Esophagus squamous epithelium (tissue), 5 donors: ENCODE data around the gene BAHCC1. TPM values are rescaled to one million over a fixed set of nuclear protein-coding genes. Genes with fewer than 3 reads are reported as not detected.

Source experiments
- DNase-seq: peaks from one replicate; lab custom pipeline; 2025; lab: John Stamatoyannopoulos, UW
- H3K27ac ChIP-seq, 4 donors: fragments of 200-600 bp; sonication (generic); one replicate each; pipeline ENCODE4 v1.5.1; 2016 to 2019; ENCODE audit warnings: mild to moderate bottlenecking in 1 of 4
- H3K27me3 ChIP-seq, 4 donors: fragments of 200-600 bp; sonication (generic); 1 replicate in 3 of 4; 2 replicates in 1 of 4; pipeline versions ENCODE4 v1.5.1 to v1.6.0; 2017 to 2021; ENCODE audit warnings: antibody characterized with exemption in 1 of 4
- H3K36me3 ChIP-seq, 3 donors: fragments of 200-600 bp; sonication (generic); one replicate each; pipeline ENCODE4 v1.5.1; 2016 to 2019
- H3K4me1 ChIP-seq, 3 donors: fragments of 200-600 bp; sonication (generic); one replicate each; pipeline ENCODE4 v1.5.1; 2017 to 2019
- H3K4me3 ChIP-seq, 4 donors: fragments of 200-600 bp; sonication (generic); 1 replicate in 3 of 4; 2 replicates in 1 of 4; pipeline ENCODE4 v1.5.1; 2016 to 2019; ENCODE audit warnings: mild to moderate bottlenecking in 2 of 4, moderate library complexity in 1 of 4
- H3K9me3 ChIP-seq, 3 donors: fragments of 200-600 bp; sonication (generic); one replicate each; pipeline ENCODE4 v1.5.1; 2016 to 2019
- POLR2A ChIP-seq, 4 donors: fragments of 450-650 bp; IDR thresholded peaks; one replicate each; pipeline ENCODE4 v1.6.1; 2017; ENCODE audit warnings: antibody characterized with exemption in 4 of 4, mild to moderate bottlenecking in 4 of 4, moderate library complexity in 3 of 4
- WGBS, 2 donors: methylation state at CpG; one replicate each; pipeline ENCODE4 v1.1.5; 2018; 5-methylcytosine and 5-hydroxymethylcytosine counted together
- intact Hi-C: fragments of 100-400 bp; cut with DNase I; formaldehyde crosslinking; loops from one replicate; pipeline ENCODE4 v1.15.0; 2022
- total RNA-seq, 4 donors: library from RNA; depleted of rRNA; stranded (reverse); fragments of >200 nt; gene quantifications; one replicate each; pipeline ENCODE4 v1.1.0, GENCODE V29; 2016
- TF ChIP-seq, protein P1 (sequence below), 6 experiments: fragments of 450-650 bp in 4 of 6; fragments of 200-600 bp in 2 of 6; sonication (generic) in 2 of 6; IDR thresholded peaks; one replicate each; pipeline ENCODE4 v1.5.1; 2016 to 2019; ENCODE audit warnings: antibody characterized with exemption in 6 of 6, mild to moderate bottlenecking in 4 of 6, moderate library complexity in 4 of 6
- donor health status: DM: yes; HTN: yes; CAD: no.

Gene BAHCC1
- total RNA-seq, 4 donors from 2014 or later, result 3.8 to 10.6 (median 5.4) TPM

DNA sequence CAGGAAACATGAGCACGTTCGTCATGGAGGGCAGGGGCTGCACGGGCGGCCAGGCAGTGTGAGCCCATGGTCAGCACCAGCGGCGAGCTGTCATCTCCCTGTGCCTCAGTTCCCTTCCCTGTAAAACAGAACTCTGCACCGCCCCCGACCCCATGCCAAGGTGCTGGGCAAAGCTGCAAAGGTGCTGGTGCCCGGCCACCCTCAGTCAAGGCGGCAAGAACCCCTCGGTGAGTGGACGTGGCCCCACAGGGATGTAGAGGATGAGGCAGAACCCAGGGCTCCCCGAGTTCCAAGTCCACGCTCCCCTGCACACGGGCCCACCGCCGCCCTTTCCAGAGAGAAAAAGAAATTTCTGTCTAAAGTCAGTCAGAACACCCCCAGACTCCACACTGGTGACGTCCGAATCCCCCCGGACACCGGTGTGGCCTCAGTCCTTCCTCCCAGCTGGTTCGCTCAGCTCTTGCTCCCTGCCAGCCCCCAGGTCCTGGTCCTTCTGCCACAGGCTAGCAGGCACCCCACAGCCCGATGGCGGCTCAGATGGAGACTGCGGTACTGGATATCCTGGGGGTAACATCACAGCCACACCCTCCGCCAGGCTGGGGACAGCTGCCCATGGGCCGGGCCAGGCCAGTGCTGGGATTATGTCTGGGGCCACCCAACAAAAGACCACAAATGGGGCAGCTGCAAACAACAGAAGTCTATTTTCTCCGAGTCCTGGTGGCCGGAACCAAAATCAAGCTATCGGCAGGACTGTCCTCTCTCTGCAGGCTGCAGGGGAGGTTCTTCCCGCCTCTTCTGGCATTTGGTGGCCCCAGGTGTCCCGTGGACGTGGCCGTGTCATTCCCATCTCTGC is 14.4 kb upstream of the BAHCC1 start:
- H3K36me3 ChIP-seq, result no peaks in the 10 kb centered on the region
- no peak for TF ChIP-seq POLR2A (IDR thresholded peaks at IDR 0.05)
- TF ChIP-seq, protein P1, sequence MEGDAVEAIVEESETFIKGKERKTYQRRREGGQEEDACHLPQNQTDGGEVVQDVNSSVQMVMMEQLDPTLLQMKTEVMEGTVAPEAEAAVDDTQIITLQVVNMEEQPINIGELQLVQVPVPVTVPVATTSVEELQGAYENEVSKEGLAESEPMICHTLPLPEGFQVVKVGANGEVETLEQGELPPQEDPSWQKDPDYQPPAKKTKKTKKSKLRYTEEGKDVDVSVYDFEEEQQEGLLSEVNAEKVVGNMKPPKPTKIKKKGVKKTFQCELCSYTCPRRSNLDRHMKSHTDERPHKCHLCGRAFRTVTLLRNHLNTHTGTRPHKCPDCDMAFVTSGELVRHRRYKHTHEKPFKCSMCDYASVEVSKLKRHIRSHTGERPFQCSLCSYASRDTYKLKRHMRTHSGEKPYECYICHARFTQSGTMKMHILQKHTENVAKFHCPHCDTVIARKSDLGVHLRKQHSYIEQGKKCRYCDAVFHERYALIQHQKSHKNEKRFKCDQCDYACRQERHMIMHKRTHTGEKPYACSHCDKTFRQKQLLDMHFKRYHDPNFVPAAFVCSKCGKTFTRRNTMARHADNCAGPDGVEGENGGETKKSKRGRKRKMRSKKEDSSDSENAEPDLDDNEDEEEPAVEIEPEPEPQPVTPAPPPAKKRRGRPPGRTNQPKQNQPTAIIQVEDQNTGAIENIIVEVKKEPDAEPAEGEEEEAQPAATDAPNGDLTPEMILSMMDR (IDR thresholded peaks at IDR 0.05), result no peak
- no peak overlapping the region for H3K27ac ChIP-seq
- intact Hi-C loops, result no loop called here
- H3K9me3 ChIP-seq, result no peaks in the 10 kb centered on the region
- DNase-seq, result no peak
- no peak overlapping the region for H3K4me3 ChIP-seq
- H3K27me3 ChIP-seq, result no peaks in the 10 kb centered on the region
- WGBS, 2 donors, result 56 to 70% methylated on average over 6 to 23 of the region's 34 CpGs
- H3K4me1 ChIP-seq, result peaks cover 0 to 20% (median 7%) of the 10 kb centered on the region in 3 donors

DNA sequence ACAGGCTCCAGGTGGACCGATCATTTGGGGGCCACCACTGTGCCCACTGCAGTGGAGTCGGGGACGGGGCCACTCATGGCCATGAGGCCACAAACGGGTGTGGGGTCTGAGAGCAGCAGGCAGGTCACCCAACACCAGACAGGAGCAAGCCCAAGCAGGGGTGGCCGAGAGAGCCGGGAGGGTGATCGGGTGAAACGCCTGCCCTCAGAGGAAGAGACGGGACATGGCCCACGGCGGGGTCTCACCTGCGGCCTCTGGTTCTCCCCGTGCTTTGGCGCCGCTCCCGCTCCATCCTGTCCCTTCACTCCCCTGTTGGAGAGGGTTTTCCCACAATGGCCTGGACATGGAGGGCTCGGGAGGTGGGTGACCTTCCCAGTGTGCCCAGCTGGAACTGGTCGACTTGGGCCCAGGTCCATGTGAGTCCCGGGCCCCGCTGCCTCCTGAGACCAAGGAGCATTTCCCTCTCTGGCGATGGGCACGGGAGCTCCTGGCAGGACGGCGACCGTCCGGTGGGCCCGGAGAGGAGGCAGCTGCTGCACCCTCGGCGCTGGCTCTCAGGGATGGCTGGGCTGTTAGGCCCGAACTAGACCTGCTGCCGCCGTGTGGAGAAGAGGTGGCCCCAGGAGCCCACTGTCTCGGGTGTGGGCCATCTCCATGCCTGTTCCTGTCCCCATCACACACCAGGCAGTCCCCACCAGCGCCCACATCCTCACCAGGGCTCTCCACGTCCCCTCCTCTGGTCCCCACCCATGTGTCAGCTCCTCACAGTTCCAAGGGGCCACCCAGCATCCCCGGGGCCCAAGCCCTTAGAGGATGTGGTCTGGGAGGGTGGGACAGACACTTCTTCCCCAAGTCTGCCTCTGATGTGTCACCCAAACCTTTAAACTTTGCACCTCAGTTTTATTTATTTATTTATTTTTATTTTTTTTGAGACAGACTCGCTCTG is 13.4 kb upstream of the BAHCC1 start:
- WGBS, 2 donors, result 86 to 91% methylated on average over 12 to 18 of the region's 37 CpGs

DNA sequence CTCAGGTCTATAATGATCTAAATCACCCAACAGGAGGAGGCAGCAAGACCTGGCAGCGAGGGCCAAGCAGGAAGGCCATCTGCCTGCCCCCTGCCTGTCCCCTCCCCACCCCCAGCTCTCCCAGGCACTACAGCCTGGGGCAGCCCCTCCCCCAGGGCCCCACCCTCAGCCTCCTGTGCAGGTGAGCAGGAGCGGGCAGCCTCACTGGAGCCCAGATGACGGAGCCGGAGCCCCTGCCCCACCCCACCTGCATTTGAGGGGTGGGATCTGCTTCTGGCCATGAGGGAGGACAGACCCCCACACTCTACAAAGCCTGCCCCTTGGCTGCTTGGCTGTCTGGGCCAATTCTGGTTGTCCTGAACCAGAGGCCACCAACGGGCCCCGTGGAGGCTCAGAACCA is 12.4 kb upstream of the BAHCC1 start:
- intact Hi-C loops, result no loop called here
- peaks cover 0 to 10% (median 0%) of the 10 kb centered on the region in 4 donors for H3K27me3 ChIP-seq
- no peak for DNase-seq
- no peak overlapping the region for H3K27ac ChIP-seq
- no peak overlapping the region for H3K4me3 ChIP-seq
- TF ChIP-seq POLR2A (IDR thresholded peaks at IDR 0.05), result no peak
- TF ChIP-seq, protein P1 (IDR thresholded peaks at IDR 0.05), result no peak
- no peaks in the 10 kb centered on the region for H3K9me3 ChIP-seq
- H3K4me1 ChIP-seq, result peaks cover 6 to 34% (median 22%) of the 10 kb centered on the region in 3 donors
- WGBS, 2 donors, result no CpG with 5 or more reads among the region's 6 CpGs
- H3K36me3 ChIP-seq, result no peaks in the 10 kb centered on the region

More for the DNA sequence above, 13.4 kb upstream of the BAHCC1 start:
- DNase-seq, result no peak
- Histone ChIP-seq H3K27me3 (peaks cover 0 to 9% (median 0%) of the 10 kb centered on the region in 4 donors), H3K27ac (no peak overlapping the region), H3K36me3 (no peaks in the 10 kb centered on the region), H3K4me3 (no peak overlapping the region), H3K4me1 (peaks cover 6 to 29% (median 17%) of the 10 kb centered on the region in 3 donors), H3K9me3 (no peaks in the 10 kb centered on the region)
- no peak for TF ChIP-seq POLR2A (IDR thresholded peaks at IDR 0.05)
- TF ChIP-seq, protein P1 (IDR thresholded peaks at IDR 0.05), result no peak
- intact Hi-C loops, result no loop called here

DNA sequence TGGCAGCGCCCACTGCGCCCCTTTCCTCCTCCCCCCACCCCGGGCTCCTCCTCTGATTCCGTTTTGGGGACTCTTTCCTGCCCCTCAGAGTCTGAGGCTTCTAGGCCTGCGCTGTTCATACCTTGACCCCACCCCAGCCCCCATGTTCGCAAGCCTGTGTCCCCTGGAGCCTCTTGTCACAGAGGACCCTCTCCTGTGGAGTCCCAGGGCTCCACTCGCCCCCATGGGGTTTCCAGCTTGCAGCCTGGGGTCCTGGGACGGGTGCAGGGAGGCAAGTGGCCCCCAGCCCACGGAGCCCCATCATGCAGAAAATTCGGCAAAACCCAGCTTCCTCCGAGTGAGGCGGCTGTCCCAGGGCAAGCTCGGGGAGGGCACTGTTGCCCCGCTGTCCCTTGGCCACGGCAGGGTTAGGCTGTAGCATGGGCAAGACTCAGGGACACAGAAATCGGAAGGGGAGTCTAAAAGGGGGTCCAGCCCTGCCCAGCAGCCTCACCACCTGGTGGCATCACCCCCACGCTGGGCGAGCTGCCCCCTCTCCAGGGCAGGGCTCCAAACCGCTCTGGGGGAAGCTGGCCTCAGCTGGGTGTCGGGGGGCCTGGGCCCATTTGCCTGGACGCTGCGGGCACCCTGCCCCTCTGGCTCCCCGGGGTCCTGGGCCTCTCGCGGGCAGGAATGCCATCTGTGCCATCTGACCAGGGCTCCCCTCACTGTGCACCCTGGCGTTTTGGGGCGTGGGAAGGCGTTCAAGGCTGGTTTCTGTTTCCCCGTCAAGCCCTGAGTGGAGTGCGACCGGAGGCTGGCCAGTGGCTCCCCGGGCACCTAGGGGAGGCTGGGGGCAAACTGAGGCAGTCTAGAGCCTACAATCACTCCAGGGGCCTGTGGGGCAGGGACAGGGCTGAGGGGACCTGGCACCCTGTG is 11.5 kb upstream of the BAHCC1 start:
- TF ChIP-seq, protein P1 (IDR thresholded peaks at IDR 0.05), result no peak
- TF ChIP-seq POLR2A (IDR thresholded peaks at IDR 0.05), result no peak
- H3K36me3 ChIP-seq, result no peaks in the 10 kb centered on the region
- peaks cover 14 to 43% (median 31%) of the 10 kb centered on the region in 3 donors for H3K4me1 ChIP-seq
- peaks cover 0 to 16% (median 0%) of the 10 kb centered on the region in 4 donors for H3K27me3 ChIP-seq
- no peaks in the 10 kb centered on the region for H3K9me3 ChIP-seq
- intact Hi-C loops, result no loop called here
- no peak overlapping the region for H3K27ac ChIP-seq
- 85 to 93% methylated on average over 4 to 6 of the region's 32 CpGs for WGBS, 2 donors
- H3K4me3 ChIP-seq, result no peak overlapping the region
- DNase-seq, result no peak
